ENCODE results near the gene FAM227B. TPM values are rescaled to one million over a fixed set of nuclear protein-coding genes. Genes with fewer than 3 reads are reported as not detected.

FAM227B gene
- polyA plus RNA-seq, 1 donor from 2014 or later, result 13.3 TPM

DNA sequence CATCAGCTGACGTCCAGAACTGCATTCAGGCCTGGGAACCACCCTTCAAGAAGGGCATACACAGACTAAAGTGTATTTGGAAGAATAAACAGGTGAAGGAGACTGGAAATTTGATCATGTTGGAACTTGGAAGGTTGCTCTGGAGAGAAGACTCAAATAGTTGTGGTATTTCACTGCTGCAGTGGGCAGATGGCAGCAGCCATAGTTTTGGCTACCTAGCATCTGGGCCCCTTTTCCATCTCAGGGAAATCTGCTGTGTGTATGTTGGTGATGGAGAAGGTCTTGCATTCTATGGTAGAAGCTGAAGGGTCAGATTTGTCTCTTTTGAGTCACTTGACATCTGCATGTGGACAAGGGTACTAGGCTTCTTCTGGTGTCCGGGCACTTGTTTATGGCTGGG is 311.9 kb downstream of the FAM227B start:
- H3K4me3 Mint-ChIP-seq, result no peak overlapping the region
- no peak overlapping the region for H3K27ac Mint-ChIP-seq
- peaks cover 0 to 9% (median 5%) of the 10 kb centered on the region in 3 donors for H3K4me1 Mint-ChIP-seq
- peaks cover 0 to 5% (median 0%) of the 10 kb centered on the region in 3 donors for H3K9me3 Mint-ChIP-seq
- H3K27me3 Mint-ChIP-seq, result no peaks in the 10 kb centered on the region
- peaks cover 13% of the 10 kb centered on the region for H3K36me3 Mint-ChIP-seq

DNA sequence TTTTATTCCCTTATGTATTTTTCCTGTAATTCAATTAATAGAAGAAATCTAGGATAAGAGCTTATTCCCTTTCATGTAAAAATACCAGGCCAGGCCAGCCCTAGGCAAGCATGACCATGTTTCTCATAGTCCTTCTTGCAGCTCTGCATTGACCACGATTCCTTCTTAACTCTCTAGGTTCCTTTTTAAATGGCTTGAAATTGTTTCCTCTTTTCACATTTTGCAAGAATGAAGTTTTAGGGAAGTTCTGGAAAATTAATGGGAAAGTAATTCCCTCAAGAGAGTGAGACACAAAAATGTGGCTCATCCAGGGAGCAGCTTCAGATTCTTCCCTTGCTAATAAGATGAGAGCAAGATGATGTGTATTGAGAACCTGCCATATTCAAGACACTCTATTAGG is 314.1 kb downstream of the FAM227B start:
- Mint-ChIP-seq H3K36me3 (peaks cover 11% of the 10 kb centered on the region), H3K4me3 (no peak overlapping the region), H3K27ac (peak overlapping the region in 1 of 3 donors; percentile 13), H3K27me3 (no peaks in the 10 kb centered on the region), H3K4me1 (peaks cover 2 to 13% (median 10%) of the 10 kb centered on the region in 3 donors), H3K9me3 (peaks cover 0 to 5% (median 0%) of the 10 kb centered on the region in 3 donors)

GRCh38 chr15:49303003-49303402 is 317.6 kb downstream of the FAM227B start:
- Mint-ChIP-seq H3K27ac (peak overlapping the region in 1 of 3 donors; percentile 40), H3K9me3 (peaks cover 0 to 2% (median 2%) of the 10 kb centered on the region in 3 donors), H3K36me3 (peaks cover 9% of the 10 kb centered on the region), H3K4me3 (no peak overlapping the region), H3K27me3 (no peaks in the 10 kb centered on the region), H3K4me1 (peaks cover 5 to 12% (median 5%) of the 10 kb centered on the region in 3 donors)

GRCh38 chr15:49301562-49301961 is 319.1 kb downstream of the FAM227B start:
- H3K4me1 Mint-ChIP-seq, result peaks cover 5 to 12% (median 5%) of the 10 kb centered on the region in 3 donors
- H3K27me3 Mint-ChIP-seq, result no peaks in the 10 kb centered on the region
- peaks cover 0 to 2% (median 2%) of the 10 kb centered on the region in 3 donors for H3K9me3 Mint-ChIP-seq
- peaks cover 15% of the 10 kb centered on the region for H3K36me3 Mint-ChIP-seq
- no peak overlapping the region for H3K4me3 Mint-ChIP-seq
- no peak overlapping the region for H3K27ac Mint-ChIP-seq

DNA sequence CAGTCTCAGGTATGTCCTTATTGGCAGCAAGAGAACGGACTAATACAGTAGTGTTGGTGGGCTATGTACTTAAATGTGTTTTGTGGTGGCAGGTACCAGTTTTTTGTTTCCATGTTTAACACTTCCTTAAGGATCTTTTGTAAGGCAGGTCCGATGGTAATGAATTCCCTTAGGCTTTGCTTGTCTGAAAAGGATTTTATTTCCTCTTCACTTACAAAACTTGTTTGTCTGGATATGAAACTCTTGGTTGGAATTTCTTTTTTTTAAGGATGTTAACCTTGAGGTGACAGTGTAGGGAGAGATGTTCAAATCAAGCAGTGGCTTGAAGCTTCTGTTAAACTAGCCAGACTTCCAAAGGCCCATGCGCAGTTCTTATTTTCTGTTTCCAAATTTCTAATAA is 319.8 kb downstream of the FAM227B start:
- Mint-ChIP-seq H3K4me1 (peaks cover 5 to 12% (median 5%) of the 10 kb centered on the region in 3 donors), H3K9me3 (peaks cover 0 to 2% (median 2%) of the 10 kb centered on the region in 3 donors), H3K4me3 (no peak overlapping the region), H3K36me3 (peaks cover 18% of the 10 kb centered on the region), H3K27me3 (no peaks in the 10 kb centered on the region), H3K27ac (no peak overlapping the region)

GRCh38 chr15:49297584-49297983 is 323.0 kb downstream of the FAM227B start:
- Mint-ChIP-seq H3K36me3 (peaks cover 23% of the 10 kb centered on the region), H3K4me1 (peaks cover 0 to 9% (median 4%) of the 10 kb centered on the region in 3 donors), H3K4me3 (no peak overlapping the region), H3K9me3 (peaks cover 0 to 2% (median 0%) of the 10 kb centered on the region in 3 donors), H3K27me3 (no peaks in the 10 kb centered on the region), H3K27ac (no peak overlapping the region)

DNA sequence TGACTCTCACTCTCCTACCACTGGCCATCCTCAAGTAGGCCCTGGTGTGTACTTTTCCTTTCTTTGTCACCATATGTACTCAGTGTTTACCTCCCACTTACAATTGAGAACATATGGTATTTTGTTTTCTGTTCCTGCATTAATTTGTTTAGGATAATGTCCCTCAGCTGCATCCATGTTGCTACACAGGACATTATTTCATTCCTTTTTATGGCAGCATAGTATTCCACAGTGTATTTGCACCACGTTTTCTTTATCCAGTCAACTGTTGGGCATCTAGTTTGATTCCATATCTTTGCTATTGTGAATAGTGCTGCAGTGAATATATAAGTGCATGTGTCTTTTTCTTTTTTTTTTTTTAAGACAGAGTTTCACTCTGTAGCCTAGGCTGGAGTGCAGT is 324.4 kb downstream of the FAM227B start:
- Mint-ChIP-seq H3K4me3 (no peak overlapping the region), H3K36me3 (peaks cover 23% of the 10 kb centered on the region), H3K4me1 (peaks cover 0 to 8% (median 3%) of the 10 kb centered on the region in 3 donors), H3K27me3 (no peaks in the 10 kb centered on the region), H3K27ac (no peak overlapping the region), H3K9me3 (peaks cover 0 to under 1% (median 0%) of the 10 kb centered on the region in 3 donors)

GRCh38 chr15:49293941-49294340 is 326.7 kb downstream of the FAM227B start:
- Mint-ChIP-seq H3K36me3 (peaks cover 22% of the 10 kb centered on the region), H3K4me1 (peaks cover 0 to 6% (median 0%) of the 10 kb centered on the region in 3 donors), H3K4me3 (no peak overlapping the region), H3K27ac (no peak overlapping the region), H3K27me3 (no peaks in the 10 kb centered on the region), H3K9me3 (no peaks in the 10 kb centered on the region)

DNA sequence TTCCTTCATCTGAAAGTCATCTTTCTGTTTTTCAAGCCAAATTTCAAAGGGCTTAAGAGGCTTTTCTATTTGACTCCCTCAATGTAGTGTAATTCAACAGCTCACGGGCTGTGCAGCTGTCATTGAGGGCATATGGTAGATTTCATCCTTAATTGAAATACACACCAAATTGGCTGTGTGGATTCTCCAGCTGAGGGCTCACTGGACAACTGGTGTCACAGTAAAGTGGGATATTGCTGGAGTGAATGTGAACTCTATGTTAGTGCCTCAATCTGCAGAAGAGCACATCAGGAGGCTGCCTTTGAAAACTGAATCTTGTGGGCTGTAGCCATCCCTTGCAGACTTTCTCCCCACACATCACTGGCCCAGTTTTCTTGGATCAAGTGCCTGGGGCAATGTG is 330.4 kb downstream of the FAM227B start:
- Mint-ChIP-seq H3K27me3 (no peaks in the 10 kb centered on the region), H3K4me3 (no peak overlapping the region), H3K9me3 (no peaks in the 10 kb centered on the region), H3K4me1 (no peaks in the 10 kb centered on the region), H3K36me3 (peaks cover 20% of the 10 kb centered on the region), H3K27ac (no peak overlapping the region)

DNA sequence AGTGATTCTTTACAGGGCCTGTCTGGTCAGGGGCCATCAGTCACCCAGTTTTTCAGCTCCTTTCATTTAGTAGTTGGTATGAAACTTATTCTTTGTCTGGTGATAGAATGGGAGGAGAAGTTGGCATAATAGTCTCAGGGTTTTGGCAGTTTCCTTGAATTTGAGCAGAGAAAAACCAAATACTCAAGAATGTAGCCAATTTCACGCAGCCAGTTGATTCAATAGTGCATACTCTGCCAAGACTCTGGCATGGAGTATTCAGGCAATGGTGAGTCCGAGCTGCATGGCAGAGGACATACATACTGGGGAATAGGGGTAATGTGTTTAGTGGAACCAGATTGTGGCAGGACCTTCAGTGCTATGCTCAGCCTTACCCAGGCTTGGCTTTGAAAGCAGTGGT is 332.2 kb downstream of the FAM227B start:
- Mint-ChIP-seq H3K9me3 (peaks cover 0 to 2% (median 0%) of the 10 kb centered on the region in 3 donors), H3K4me3 (no peak overlapping the region), H3K4me1 (no peaks in the 10 kb centered on the region), H3K36me3 (peaks cover 23% of the 10 kb centered on the region), H3K27me3 (no peaks in the 10 kb centered on the region), H3K27ac (no peak overlapping the region)

GRCh38 chr15:49287481-49287880 is 333.1 kb downstream of the FAM227B start:
- Mint-ChIP-seq H3K4me3 (no peak overlapping the region), H3K4me1 (no peaks in the 10 kb centered on the region), H3K36me3 (peaks cover 24% of the 10 kb centered on the region), H3K27ac (no peak overlapping the region), H3K27me3 (no peaks in the 10 kb centered on the region), H3K9me3 (peaks cover 0 to 2% (median 0%) of the 10 kb centered on the region in 3 donors)

DNA sequence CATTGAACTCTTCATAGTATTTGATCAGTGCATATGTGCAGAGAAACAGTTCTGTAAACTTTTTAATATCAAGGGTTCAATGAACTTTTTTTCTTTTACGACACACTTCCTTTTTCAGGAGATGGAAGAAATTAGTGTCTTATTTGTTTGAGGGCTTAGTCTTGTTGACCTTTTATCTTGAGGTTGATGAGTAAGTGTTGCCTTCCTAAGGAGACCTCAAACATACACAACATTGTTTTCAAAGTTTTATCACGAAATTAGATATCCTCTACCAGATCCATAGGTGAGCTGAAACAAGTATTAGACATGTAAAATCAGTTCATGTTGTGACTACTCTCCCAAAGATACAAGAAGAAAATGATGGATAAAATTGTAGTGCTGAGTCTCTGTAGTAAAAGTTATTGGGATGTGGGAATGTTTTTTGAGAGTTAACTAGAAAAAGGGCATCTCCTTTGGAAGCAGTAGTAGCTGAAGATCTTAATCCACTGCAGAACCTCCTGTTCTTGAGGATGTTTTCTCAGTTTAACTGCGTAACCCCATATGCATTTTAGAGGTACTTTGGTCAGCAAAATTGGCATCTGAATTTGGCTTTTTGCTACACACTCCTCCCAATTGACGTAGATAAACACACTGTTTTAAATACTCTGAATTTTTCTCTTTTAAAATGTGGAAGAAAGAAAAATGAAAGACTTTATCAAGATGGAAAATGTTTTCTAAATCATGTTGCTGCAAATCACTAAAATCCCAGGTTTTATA is 333.8 kb downstream of the FAM227B start:
- Mint-ChIP-seq H3K9me3 (peaks cover 0 to 2% (median 0%) of the 10 kb centered on the region in 3 donors), H3K27ac (no peak overlapping the region), H3K36me3 (peaks cover 24% of the 10 kb centered on the region), H3K4me1 (no peaks in the 10 kb centered on the region), H3K4me3 (no peak overlapping the region), H3K27me3 (no peaks in the 10 kb centered on the region)

DNA sequence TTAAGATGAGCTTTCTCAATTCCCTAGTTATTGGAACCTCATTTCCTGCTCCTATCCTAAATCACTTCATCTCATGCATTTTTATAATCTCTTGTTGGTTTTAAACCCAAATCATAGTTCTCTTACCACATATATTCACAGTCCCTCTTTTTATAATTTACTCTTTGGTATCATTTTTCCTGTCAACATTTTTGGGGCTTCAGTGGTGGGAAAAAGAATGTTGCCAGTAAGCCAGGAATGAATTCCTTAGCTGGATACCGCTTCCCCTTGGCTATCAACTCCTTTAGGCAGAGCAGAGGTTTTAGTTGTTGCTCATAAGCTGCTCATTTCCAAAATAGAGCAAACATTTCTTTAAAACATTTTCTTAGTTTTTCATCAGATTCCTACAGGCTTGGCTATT is 338.3 kb downstream of the FAM227B start:
- Mint-ChIP-seq H3K4me3 (no peak overlapping the region), H3K36me3 (peaks cover 27% of the 10 kb centered on the region), H3K9me3 (peaks cover 0 to 2% (median 0%) of the 10 kb centered on the region in 3 donors), H3K27ac (no peak overlapping the region), H3K27me3 (no peaks in the 10 kb centered on the region), H3K4me1 (no peaks in the 10 kb centered on the region)

DNA sequence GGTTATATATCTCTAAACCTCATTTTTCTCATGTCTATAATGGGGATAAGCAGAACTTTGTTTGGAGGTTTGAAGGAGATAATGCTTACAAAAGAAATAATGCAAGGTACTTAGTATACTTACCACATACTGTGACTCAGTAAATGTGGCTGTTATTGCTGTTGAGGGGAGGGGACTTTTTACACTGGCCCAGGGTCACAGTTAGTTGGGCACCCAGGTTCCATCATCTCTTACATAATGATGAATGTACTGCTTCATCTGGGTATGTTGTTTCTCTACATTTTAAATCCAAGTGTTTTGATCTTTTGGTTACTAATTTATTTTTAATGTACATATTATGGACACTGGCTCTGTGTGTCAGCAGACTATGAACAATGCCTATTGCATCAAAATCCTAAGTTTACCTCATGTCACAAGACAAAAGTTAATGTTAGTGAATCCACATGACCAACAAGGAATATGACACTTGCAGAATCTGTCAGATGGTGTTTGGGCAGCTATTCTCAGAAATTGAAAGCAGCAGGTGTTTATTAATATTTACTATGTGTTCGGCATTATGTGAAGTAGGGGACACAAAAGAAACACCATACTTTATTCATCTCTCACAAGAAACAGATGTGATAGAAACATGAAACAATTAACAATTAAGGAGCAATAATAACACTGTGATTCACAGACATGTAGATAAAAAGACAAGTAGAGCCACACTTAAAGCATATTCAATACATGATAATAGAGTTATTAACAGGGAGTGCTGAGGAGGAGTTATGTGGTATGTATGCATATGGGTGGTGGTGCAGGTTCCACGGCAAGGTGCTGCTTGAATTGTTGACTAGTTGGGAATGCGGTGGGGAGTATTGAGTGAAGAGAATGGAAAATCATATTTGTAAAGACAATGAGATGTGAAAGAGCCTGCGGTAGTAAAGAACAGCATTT is 340.8 kb downstream of the FAM227B start:
- H3K36me3 Mint-ChIP-seq, result peaks cover 16% of the 10 kb centered on the region
- H3K27me3 Mint-ChIP-seq, result no peaks in the 10 kb centered on the region
- H3K4me3 Mint-ChIP-seq, result no peak overlapping the region
- H3K9me3 Mint-ChIP-seq, result peaks cover 0 to 3% (median 2%) of the 10 kb centered on the region in 3 donors
- H3K4me1 Mint-ChIP-seq, result no peaks in the 10 kb centered on the region
- no peak overlapping the region for H3K27ac Mint-ChIP-seq

GRCh38 chr15:49278751-49279150 is 341.9 kb downstream of the FAM227B start:
- Mint-ChIP-seq H3K27ac (no peak overlapping the region), H3K36me3 (peaks cover 14% of the 10 kb centered on the region), H3K27me3 (no peaks in the 10 kb centered on the region), H3K4me1 (no peaks in the 10 kb centered on the region), H3K4me3 (no peak overlapping the region), H3K9me3 (peaks cover 0 to 3% (median 0%) of the 10 kb centered on the region in 3 donors)

All from IgD-negative memory B cell (primary cell).